MM.1S (cell line): ENCODE results near the gene PTPN20.

Experiments used
- CTCF ChIP-seq: fragments of 300-600 bp; sonication (generic); IDR thresholded peaks from 2 replicates; pipeline ENCODE4 v1.5.1; 2016; ENCODE audit warnings: antibody characterized with exemption, low read length, mixed read lengths
- EZH2 ChIP-seq: fragments of 300-600 bp; sonication (generic); optimal IDR thresholded peaks from 2 replicates; pipeline ENCODE3; 2017; ENCODE audit warnings: low read depth, mild to moderate bottlenecking, antibody characterized with exemption, low read length, mixed read lengths

- TF ChIP-seq CTCF, result no peak
- no peak for TF ChIP-seq EZH2
These were observed 134.2 kb downstream of the PTPN20 start for GRCh38 chr10:47045331-47045861.
